GM12873 (cell line): ENCODE results near the gene ZNF583.

Experiments
- TF ChIP-seq, protein P1 (sequence below): IDR thresholded peaks from 2 replicates; pipeline ENCODE4 v1.5.1; 2012; ENCODE audit warnings: low read depth, mild to moderate bottlenecking, moderate library complexity, low read length, control low read depth; ENCODE audit not compliant: insufficient read depth; ENCODE audit errors: missing control alignments

The ZNF583 gene

DNA sequence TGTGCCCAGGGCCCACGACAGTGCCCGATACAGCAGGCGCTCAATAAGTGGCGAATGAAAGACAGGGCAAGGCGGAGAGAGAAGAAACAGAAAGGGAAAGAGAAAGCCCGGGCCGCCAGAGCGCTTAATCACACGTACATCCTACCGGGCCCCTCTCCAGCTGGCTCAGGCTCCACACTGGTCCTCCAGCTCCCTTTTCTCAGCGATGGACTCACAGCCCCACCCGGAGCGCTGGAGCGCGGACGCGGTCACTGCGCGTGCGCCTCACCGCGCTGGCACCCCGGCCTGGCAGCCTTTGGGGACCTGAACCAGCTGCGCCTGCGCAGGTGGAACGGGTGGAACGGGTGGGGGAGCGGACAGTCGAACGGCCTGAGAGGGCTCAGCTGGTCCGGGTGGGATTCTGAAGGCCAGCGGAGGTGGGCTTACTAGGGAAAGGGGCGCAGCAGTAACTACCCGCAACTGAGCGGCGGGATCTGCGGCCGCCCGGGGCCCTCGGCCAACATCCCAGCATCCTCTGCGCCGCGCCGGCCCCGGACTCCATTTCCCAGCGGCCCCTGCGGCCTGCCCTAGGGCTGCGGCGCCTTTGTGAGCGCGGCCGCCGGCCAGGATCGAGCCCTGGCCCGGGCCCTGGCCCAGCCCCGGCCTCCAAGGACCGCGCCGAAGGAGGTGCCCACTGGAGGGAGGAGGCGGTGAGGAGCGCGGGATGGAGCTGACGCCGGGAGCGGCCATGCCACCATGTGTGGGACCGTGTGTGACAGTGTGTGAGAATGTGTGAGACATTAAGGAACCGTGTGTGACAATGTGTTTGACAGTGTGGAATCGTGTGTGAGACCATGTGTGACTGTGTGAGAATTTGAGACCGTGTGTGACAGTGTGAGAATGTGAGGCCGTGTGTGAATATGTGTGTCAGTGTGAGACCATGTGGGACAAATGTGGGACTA is at the start of gene ZNF583:
Gene ZNF583, plus strand, starts transcription at position 569 of the 941 bp plus-strand sequence. CDS start 2,783 bp downstream, outside the sequence.
- TF ChIP-seq, protein P1, sequence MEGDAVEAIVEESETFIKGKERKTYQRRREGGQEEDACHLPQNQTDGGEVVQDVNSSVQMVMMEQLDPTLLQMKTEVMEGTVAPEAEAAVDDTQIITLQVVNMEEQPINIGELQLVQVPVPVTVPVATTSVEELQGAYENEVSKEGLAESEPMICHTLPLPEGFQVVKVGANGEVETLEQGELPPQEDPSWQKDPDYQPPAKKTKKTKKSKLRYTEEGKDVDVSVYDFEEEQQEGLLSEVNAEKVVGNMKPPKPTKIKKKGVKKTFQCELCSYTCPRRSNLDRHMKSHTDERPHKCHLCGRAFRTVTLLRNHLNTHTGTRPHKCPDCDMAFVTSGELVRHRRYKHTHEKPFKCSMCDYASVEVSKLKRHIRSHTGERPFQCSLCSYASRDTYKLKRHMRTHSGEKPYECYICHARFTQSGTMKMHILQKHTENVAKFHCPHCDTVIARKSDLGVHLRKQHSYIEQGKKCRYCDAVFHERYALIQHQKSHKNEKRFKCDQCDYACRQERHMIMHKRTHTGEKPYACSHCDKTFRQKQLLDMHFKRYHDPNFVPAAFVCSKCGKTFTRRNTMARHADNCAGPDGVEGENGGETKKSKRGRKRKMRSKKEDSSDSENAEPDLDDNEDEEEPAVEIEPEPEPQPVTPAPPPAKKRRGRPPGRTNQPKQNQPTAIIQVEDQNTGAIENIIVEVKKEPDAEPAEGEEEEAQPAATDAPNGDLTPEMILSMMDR = no peak

DNA sequence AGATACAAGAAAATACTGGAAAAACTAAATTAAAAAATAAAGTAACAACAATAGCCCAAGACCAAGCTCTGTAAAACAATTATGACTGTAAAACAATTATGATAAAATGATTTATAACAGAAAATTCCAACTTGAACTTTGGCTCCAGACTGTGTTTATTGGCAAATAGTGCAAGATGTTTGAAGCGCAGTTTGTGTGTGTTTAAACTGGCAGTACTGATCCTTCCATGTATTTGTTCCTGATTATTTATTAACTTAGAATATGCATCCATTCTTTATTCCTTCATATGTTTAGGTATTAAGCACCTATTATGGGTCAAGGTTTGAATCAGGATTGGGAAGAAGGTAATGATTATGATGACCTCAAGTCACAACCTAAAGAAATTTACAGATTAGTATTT is 48.6 kb upstream of the ZNF583 start:
- TF ChIP-seq, protein P1 = no peak

DNA sequence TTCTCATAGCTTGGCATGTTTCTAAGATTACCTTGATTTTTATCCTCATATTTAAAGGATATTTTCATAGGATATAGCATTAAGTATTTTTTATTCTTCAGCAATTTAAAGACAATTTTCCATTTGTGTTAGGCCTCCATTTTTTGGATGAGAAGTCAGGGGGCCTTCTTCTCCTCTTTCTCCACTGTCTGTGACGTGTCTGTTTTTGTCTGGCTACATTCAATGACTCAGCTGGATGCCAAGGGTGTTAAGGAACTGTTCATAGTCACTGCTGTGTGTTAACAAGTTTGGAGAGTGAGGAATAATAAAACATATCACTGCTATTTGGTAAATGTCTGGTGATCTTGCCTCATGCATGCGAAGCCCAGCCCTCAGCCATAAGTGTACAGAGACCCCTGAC is 47.2 kb upstream of the ZNF583 start:
- TF ChIP-seq, protein P1 = no peak

DNA sequence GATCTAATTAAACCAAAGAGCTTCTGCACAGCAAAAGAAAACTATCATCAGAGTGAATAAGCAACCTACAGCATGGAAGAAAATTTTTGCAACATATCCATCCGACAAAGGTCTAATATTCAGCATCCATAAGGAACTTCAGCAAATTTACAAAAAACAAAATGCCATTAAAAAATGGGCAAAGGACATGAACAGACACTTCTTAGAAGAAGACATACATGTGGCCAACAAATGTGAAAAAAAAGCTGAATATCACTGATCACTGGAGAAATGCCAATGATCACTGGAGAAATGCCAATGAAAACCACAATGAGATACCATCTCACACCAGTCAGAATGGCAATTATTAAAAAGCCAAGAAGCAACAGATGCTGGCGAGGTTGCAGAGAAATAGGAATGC is 43.3 kb upstream of the ZNF583 start:
- TF ChIP-seq, protein P1 = no peak

- TF ChIP-seq, protein P1 = no peak
These were observed 36.1 kb upstream of the ZNF583 start for GRCh38 chr19:56367829-56368711.

DNA sequence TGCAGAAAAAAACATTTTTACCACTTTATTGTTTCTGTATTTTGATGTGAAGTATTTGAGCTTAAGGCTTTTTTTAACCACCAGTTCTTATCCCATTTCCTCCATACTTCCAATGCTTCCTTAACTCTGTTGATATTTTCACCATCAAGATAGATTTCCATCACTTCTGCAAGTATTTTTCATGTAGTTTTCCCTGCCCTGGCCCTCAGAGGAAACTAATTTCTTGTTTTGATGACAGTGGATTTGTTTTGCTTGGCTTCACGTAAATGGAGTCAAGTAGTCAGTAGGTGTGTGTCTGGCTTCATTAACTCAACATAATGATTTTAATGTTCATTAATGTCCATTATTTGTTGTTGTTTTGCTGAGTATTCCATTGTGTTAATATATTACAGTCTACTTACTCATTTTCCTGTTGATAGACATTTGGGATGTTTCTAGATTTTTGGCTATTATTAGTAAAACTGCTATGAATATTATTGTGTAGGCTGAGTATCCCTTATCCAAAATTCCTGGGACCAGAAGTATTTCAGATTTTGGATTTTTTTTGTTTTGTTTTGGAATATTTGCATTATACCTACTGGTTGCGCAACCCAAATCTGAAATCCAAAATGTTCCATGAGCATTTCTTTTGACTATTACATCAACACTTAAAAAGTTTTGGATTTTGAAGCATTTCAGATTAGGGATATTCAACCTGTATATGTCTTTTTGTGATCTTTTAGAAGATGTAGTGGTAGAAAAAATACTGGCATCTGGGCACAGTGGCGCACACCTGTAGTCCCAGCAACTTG is 34.1 kb upstream of the ZNF583 start:
- TF ChIP-seq, protein P1 = no peak

GRCh38 chr19:56372281-56372680 is 31.9 kb upstream of the ZNF583 start:
- TF ChIP-seq, protein P1 = no peak
